Measurements from ENCODE around the gene HDAC4. TPM values are rescaled to one million over a fixed set of nuclear protein-coding genes. Genes with fewer than 3 reads are reported as not detected.
A peak's percentile ranks its signal among the peaks of the same experiment; 100 is the strongest.

The HDAC4 gene
- total and polyA plus RNA-seq, 4 donors: 6.8 to 75.5 (median 30.2) TPM

GRCh38 chr2:239298116-239298804 lies 102.6 kb downstream of the HDAC4 start:
- no peak for ATAC-seq (ENCODE audit: low FRiP score)
- Histone ChIP-seq H3K9me3 (ENCODE audit: control insufficient read depth, low read length) (no peaks in the 10 kb centered on the region), H3K4me1 (ENCODE audit: control insufficient read depth in 1 of 2, insufficient read depth in 2 of 2, low read length in 2 of 2) (no peaks in the 10 kb centered on the region), H3K27ac (ENCODE audit: low read depth in 1 of 2, low read length in 2 of 2) (no peak overlapping the region), H3K4me3 (ENCODE audit: low read length in 2 of 2) (no peak overlapping the region), H3K27me3 (ENCODE audit: control insufficient read depth in 1 of 2, insufficient read depth in 2 of 2, low read length in 1 of 2) (no peaks in the 10 kb centered on the region), H3K36me3 (ENCODE audit: control insufficient read depth in 1 of 2, insufficient read depth in 2 of 2, low read length in 1 of 2) (no peaks in the 10 kb centered on the region)
- DNase-seq: peak; percentile 56 to 61
- WGBS, 2 donors: 88 to 92% methylated on average over 14 of the region's 14 CpGs
- intact Hi-C loops (cut with DNase I): loop anchor here in 1 of 2 donors (10.0 kb wide), 1 partner anchor 153 kb away; no protein-coding TSS in a partner anchor

GRCh38 chr2:239297142-239298004 lies 103.4 kb downstream of the HDAC4 start:
- intact Hi-C loops (cut with DNase I): loop anchor here in 1 of 2 donors (10.0 kb wide), 1 partner anchor 153 kb away; no protein-coding TSS in a partner anchor
- H3K4me3 ChIP-seq (ENCODE audit: low read length in 2 of 2): no peak overlapping the region
- 94 to 95% methylated on average over 22 of the region's 22 CpGs for WGBS, 2 donors
- ATAC-seq (ENCODE audit: low FRiP score) (no peak), DNase-seq (peak; percentile 28 to 61)
- H3K36me3 ChIP-seq (ENCODE audit: control insufficient read depth in 1 of 2, insufficient read depth in 2 of 2, low read length in 1 of 2): no peaks in the 10 kb centered on the region
- H3K27ac ChIP-seq (ENCODE audit: low read depth in 1 of 2, low read length in 2 of 2): no peak overlapping the region
- no peaks in the 10 kb centered on the region for H3K9me3 ChIP-seq (ENCODE audit: control insufficient read depth, low read length)
- H3K4me1 ChIP-seq (ENCODE audit: control insufficient read depth in 1 of 2, insufficient read depth in 2 of 2, low read length in 2 of 2): no peaks in the 10 kb centered on the region
- no peaks in the 10 kb centered on the region for H3K27me3 ChIP-seq (ENCODE audit: control insufficient read depth in 1 of 2, insufficient read depth in 2 of 2, low read length in 1 of 2)

- 87 to 94% methylated on average over 19 of the region's 19 CpGs for whole genome bisulfite sequencing, 2 donors
- H3K27me3 ChIP-seq (ENCODE audit: control insufficient read depth in 1 of 2, insufficient read depth in 2 of 2, low read length in 1 of 2): no peaks in the 10 kb centered on the region
- DNase-seq: peak; percentile 16 to 55
- no peaks in the 10 kb centered on the region for H3K36me3 ChIP-seq (ENCODE audit: control insufficient read depth in 1 of 2, insufficient read depth in 2 of 2, low read length in 1 of 2)
- no peak overlapping the region for H3K4me3 ChIP-seq (ENCODE audit: low read length in 2 of 2)
- no peaks in the 10 kb centered on the region for H3K4me1 ChIP-seq (ENCODE audit: control insufficient read depth in 1 of 2, insufficient read depth in 2 of 2, low read length in 2 of 2)
- ATAC-seq (ENCODE audit: low FRiP score): no peak
- H3K27ac ChIP-seq (ENCODE audit: low read depth in 1 of 2, low read length in 2 of 2): no peak overlapping the region
- H3K9me3 ChIP-seq (ENCODE audit: control insufficient read depth, low read length): no peaks in the 10 kb centered on the region
- intact Hi-C loops (cut with DNase I): loop anchor here in 1 of 2 donors (10.0 kb wide), 1 partner anchor 151 kb away; no protein-coding TSS in a partner anchor
Observed at GRCh38 chr2:239296020-239296932, 104.5 kb downstream of the HDAC4 start.

- H3K27ac ChIP-seq (ENCODE audit: low read depth in 1 of 2, low read length in 2 of 2): no peak overlapping the region
- 71 to 72% methylated on average over 6 of the region's 6 CpGs for WGBS, 2 donors
- ATAC-seq (ENCODE audit: low FRiP score): no peak
Observed at GRCh38 chr2:239295377-239296019, 105.3 kb downstream of the HDAC4 start.

GRCh38 chr2:239294571-239295054 lies 106.2 kb downstream of the HDAC4 start:
- no peak for ATAC-seq (ENCODE audit: low FRiP score)
- Histone ChIP-seq H3K9me3 (ENCODE audit: control insufficient read depth, low read length) (no peaks in the 10 kb centered on the region), H3K4me3 (ENCODE audit: low read length in 2 of 2) (no peak overlapping the region), H3K27me3 (ENCODE audit: control insufficient read depth in 1 of 2, insufficient read depth in 2 of 2, low read length in 1 of 2) (no peaks in the 10 kb centered on the region), H3K36me3 (ENCODE audit: control insufficient read depth in 1 of 2, insufficient read depth in 2 of 2, low read length in 1 of 2) (no peaks in the 10 kb centered on the region), H3K4me1 (ENCODE audit: control insufficient read depth in 1 of 2, insufficient read depth in 2 of 2, low read length in 2 of 2) (peaks cover 0 to 3% of the 10 kb centered on the region in 2 donors), H3K27ac (ENCODE audit: low read depth in 1 of 2, low read length in 2 of 2) (no peak overlapping the region)
- intact Hi-C loops (cut with DNase I): loop anchor here in 1 of 2 donors (5.0 to 10.0 kb wide), 2 partner anchors 72 to 150 kb away; no protein-coding TSS in a partner anchor
- DNase-seq: peak; percentile 30 to 73
- WGBS, 2 donors: 93 to 96% methylated on average over 14 of the region's 14 CpGs

More at GRCh38 chr2:239295377-239296019, 105.3 kb downstream of the HDAC4 start:
- H3K4me3 ChIP-seq (ENCODE audit: low read length in 2 of 2): no peak overlapping the region
- H3K4me1 ChIP-seq (ENCODE audit: control insufficient read depth in 1 of 2, insufficient read depth in 2 of 2, low read length in 2 of 2): no peaks in the 10 kb centered on the region
- H3K9me3 ChIP-seq (ENCODE audit: control insufficient read depth, low read length): no peaks in the 10 kb centered on the region
- H3K27me3 ChIP-seq (ENCODE audit: control insufficient read depth in 1 of 2, insufficient read depth in 2 of 2, low read length in 1 of 2): no peaks in the 10 kb centered on the region
- no peak for DNase-seq
- no peaks in the 10 kb centered on the region for H3K36me3 ChIP-seq (ENCODE audit: control insufficient read depth in 1 of 2, insufficient read depth in 2 of 2, low read length in 1 of 2)
- intact Hi-C loops (cut with DNase I): loop anchor here in 1 of 2 donors (10.0 kb wide), 1 partner anchor 151 kb away; no protein-coding TSS in a partner anchor

- no peak overlapping the region for H3K4me3 ChIP-seq (ENCODE audit: low read length in 2 of 2)
- ATAC-seq (ENCODE audit: low FRiP score) (no peak), DNase-seq (peak; percentile 19 to 69)
- H3K36me3 ChIP-seq (ENCODE audit: control insufficient read depth in 1 of 2, insufficient read depth in 2 of 2, low read length in 1 of 2): no peaks in the 10 kb centered on the region
- 93 to 94% methylated on average over 15 of the region's 15 CpGs for WGBS, 2 donors
- no peak overlapping the region for H3K27ac ChIP-seq (ENCODE audit: low read depth in 1 of 2, low read length in 2 of 2)
- intact Hi-C loops (cut with DNase I): loop anchor here in 1 of 2 donors (5.0 to 10.0 kb wide), 2 partner anchors 72 to 149 kb away; no protein-coding TSS in a partner anchor
- peaks cover 0 to 3% of the 10 kb centered on the region in 2 donors for H3K4me1 ChIP-seq (ENCODE audit: control insufficient read depth in 1 of 2, insufficient read depth in 2 of 2, low read length in 2 of 2)
- H3K27me3 ChIP-seq (ENCODE audit: control insufficient read depth in 1 of 2, insufficient read depth in 2 of 2, low read length in 1 of 2): no peaks in the 10 kb centered on the region
- no peaks in the 10 kb centered on the region for H3K9me3 ChIP-seq (ENCODE audit: control insufficient read depth, low read length)
Observed at GRCh38 chr2:239293775-239294430, 106.9 kb downstream of the HDAC4 start.

- H3K4me1 ChIP-seq (ENCODE audit: control insufficient read depth in 1 of 2, insufficient read depth in 2 of 2, low read length in 2 of 2): peaks cover 0 to 3% of the 10 kb centered on the region in 2 donors
- H3K4me3 ChIP-seq (ENCODE audit: low read length in 2 of 2): no peak overlapping the region
- WGBS, 2 donors: 86 to 88% methylated on average over 15 of the region's 15 CpGs
- intact Hi-C loops (cut with DNase I): loop anchor here in 1 of 2 donors (5.0 to 10.0 kb wide), 2 partner anchors 71 to 148 kb away; no protein-coding TSS in a partner anchor
- no peaks in the 10 kb centered on the region for H3K27me3 ChIP-seq (ENCODE audit: control insufficient read depth in 1 of 2, insufficient read depth in 2 of 2, low read length in 1 of 2)
- peak in 1 of 2 donors; percentile 40 for DNase-seq
- no peak overlapping the region for H3K27ac ChIP-seq (ENCODE audit: low read depth in 1 of 2, low read length in 2 of 2)
- H3K36me3 ChIP-seq (ENCODE audit: control insufficient read depth in 1 of 2, insufficient read depth in 2 of 2, low read length in 1 of 2): no peaks in the 10 kb centered on the region
- no peak for ATAC-seq (ENCODE audit: low FRiP score)
- H3K9me3 ChIP-seq (ENCODE audit: control insufficient read depth, low read length): no peaks in the 10 kb centered on the region
Observed at GRCh38 chr2:239292959-239293774, 107.7 kb downstream of the HDAC4 start.
